Endothelial cell of umbilical vein (primary cell): ENCODE data around the gene SLC47A1. TPM values are rescaled to one million over a fixed set of nuclear protein-coding genes. Genes with fewer than 3 reads are reported as not detected.
"Not testable (repeated sequence)": the region's sequence is repeated elsewhere in the genome, so short reads cannot be mapped to it uniquely, and the experiment has no call there.

Source experiments
- BruUV-seq: library from RNA; stranded (reverse); fragments of 400-500 nt; replicated peaks from 2 replicates; lab custom pipeline; 2021; lab: Mats Ljungman, UMichigan
- CTCF ChIA-PET: fragments of 300-600, 350-600 bp; sonication (Branson Sonifier 250); formaldehyde crosslinking; loops from one replicate; lab custom pipeline; 2021; ENCODE audit warnings: antibody characterized with exemption, inconsistent platforms; lab: Charles Lee
- POLR2A ChIA-PET: fragments of 300-600, 350-600 bp; sonication (Branson Sonifier 250); formaldehyde crosslinking; loops from one replicate; lab custom pipeline; 2021; ENCODE audit warnings: antibody characterized with exemption, inconsistent platforms; lab: Charles Lee
- DNase-seq: peaks from one replicate; pipeline ENCODE4 v3.0.0-alpha.2; 2011; ENCODE audit warnings: low read depth, low spot score
- FAIRE-seq: peaks from 2 replicates; lab custom pipeline; 2011; peaks lifted over from hg19 to GRCh38; lab: Jason Lieb, UNC
- H2AFZ ChIP-seq: 2 replicates; pipeline ENCODE4 v1.6.0; 2012; ENCODE audit warnings: low read depth, low read length, control low read depth, inconsistent platforms
- H3K27ac ChIP-seq: 2 replicates; pipeline ENCODE4 v1.5.1; 2011; ENCODE audit warnings: low read depth, mild to moderate bottlenecking, control low read depth, low read length, moderate library complexity; ENCODE audit not compliant: insufficient read depth
- H3K27me3 ChIP-seq, 2 experiments: 2 replicates each; pipeline versions ENCODE4 v1.6.0 to v1.6.1; 2011; ENCODE audit warnings: low read length in 2 of 2, mixed read lengths in 1 of 2; ENCODE audit not compliant: control insufficient read depth in 2 of 2, insufficient read depth in 2 of 2
- H3K36me3 ChIP-seq, 2 experiments: 2 replicates in 1 of 2; 3 replicates in 1 of 2; pipeline ENCODE4 v1.5.1; 2011; ENCODE audit warnings: low read length in 2 of 2, mild to moderate bottlenecking in 1 of 2, moderate library complexity in 1 of 2; ENCODE audit not compliant: control insufficient read depth in 2 of 2, insufficient read depth in 2 of 2; ENCODE audit errors: extremely low read depth in 1 of 2
- H3K4me1 ChIP-seq: 3 replicates; pipeline ENCODE4 v1.5.1; 2011; ENCODE audit warnings: mild to moderate bottlenecking, low read length; ENCODE audit not compliant: control insufficient read depth, insufficient read depth; ENCODE audit errors: extremely low read depth
- H3K4me2 ChIP-seq: 2 replicates; pipeline ENCODE4 v1.6.1; 2011; ENCODE audit warnings: low read length, control low read depth, mixed read lengths; ENCODE audit not compliant: insufficient read depth
- H3K4me3 ChIP-seq, 3 experiments: fragments of 200-600 bp in 1 of 3; sonication (generic), shearing (Covaris generic) in 1 of 3; replicated peaks in 1 of 3; 2 replicates each; pipeline ENCODE4 v1.5.1; 2011 to 2016; ENCODE audit warnings: control low read depth in 3 of 3, low read length in 3 of 3, mild to moderate bottlenecking in 2 of 3, inconsistent platforms in 1 of 3, low read depth in 1 of 3, moderate library complexity in 1 of 3; ENCODE audit not compliant: insufficient read depth in 1 of 3
- H3K79me2 ChIP-seq: 2 replicates; pipeline ENCODE4 v1.6.0; 2012; ENCODE audit warnings: low read length, inconsistent platforms; ENCODE audit not compliant: control insufficient read depth, insufficient read depth
- H3K9ac ChIP-seq: replicated peaks from 2 replicates; pipeline ENCODE3; 2011; ENCODE audit warnings: low read length, control low read depth; ENCODE audit not compliant: insufficient read depth; ENCODE audit errors: extremely low read depth
- H3K9me1 ChIP-seq: replicated peaks from 3 replicates; pipeline ENCODE4 v1.6.0; 2011; ENCODE audit warnings: mild to moderate bottlenecking, low read length; ENCODE audit not compliant: control insufficient read depth, insufficient read depth; ENCODE audit errors: extremely low read depth
- H3K9me3 ChIP-seq: replicated peaks from 2 replicates; pipeline ENCODE4 v1.5.1; 2012; ENCODE audit warnings: low read length, inconsistent platforms; ENCODE audit not compliant: control insufficient read depth, insufficient read depth
- H4K20me1 ChIP-seq: replicated peaks from 2 replicates; pipeline ENCODE3; 2011; ENCODE audit warnings: mild to moderate bottlenecking, low read length; ENCODE audit not compliant: control insufficient read depth, insufficient read depth; ENCODE audit errors: extremely low read depth
- EZH2 ChIP-seq: IDR thresholded peaks from 2 replicates; pipeline ENCODE4 v1.6.1; 2012; ENCODE audit warnings: borderline replicate concordance, low read depth, mild to moderate bottlenecking, moderate library complexity, low read length, inconsistent platforms; ENCODE audit not compliant: severe bottlenecking
- FOS ChIP-seq: IDR thresholded peaks from 2 replicates; pipeline ENCODE4 v1.6.1; 2011; ENCODE audit warnings: mild to moderate bottlenecking, low read length, moderate library complexity, borderline replicate concordance; ENCODE audit not compliant: insufficient read depth
- GATA2 ChIP-seq: IDR thresholded peaks from 2 replicates; pipeline ENCODE4 v1.7.0; 2011; ENCODE audit warnings: low read depth, mild to moderate bottlenecking, moderate library complexity, mixed read lengths, low read length; ENCODE audit not compliant: insufficient read length, insufficient read depth
- MYC ChIP-seq: IDR thresholded peaks from one replicate; pipeline ENCODE4 v1.6.1; 2011; ENCODE audit warnings: mild to moderate bottlenecking, low read depth, low read length
- POLR2AphosphoS5 ChIP-seq: IDR thresholded peaks from 2 replicates; pipeline ENCODE4 v1.6.1; 2012; ENCODE audit warnings: low read depth, mild to moderate bottlenecking, control low read depth, low read length, moderate library complexity; ENCODE audit not compliant: insufficient read depth
- dilution Hi-C: fragments of 300-500 bp; cut with MboI; formaldehyde crosslinking; loops from one replicate; pipeline ENCODE4 v1.15.0; 2019; ENCODE audit warnings: low sequenced_read_pairs; ENCODE audit not compliant: extremely low pct_ligation_motif_present
- intact Hi-C: fragments of 100-400 bp; cut with micrococcal nuclease; formaldehyde crosslinking; loops from one replicate; pipeline ENCODE4 v1.10.0; 2022
- polyA plus RNA-seq, 4 experiments: library from polyadenylated mRNA; depleted of rRNA in 3 of 4; stranded (reverse) in 3 of 4; unstranded in 1 of 4; fragments of >200 nt; gene quantifications; 2 replicates each; pipeline versions ENCODE4 v1.2.1 to v1.2.3, GENCODE V29; 2011 to 2012; ENCODE audit warnings: missing spikeins in 1 of 4
- total RNA-seq: library from RNA; stranded (reverse); gene quantifications from 2 replicates; pipeline ENCODE4 v1.2.3, GENCODE V29; 2021
- TF ChIP-seq, protein P1 (sequence below), 2 donors: IDR thresholded peaks; 1 replicate in 1 of 2; 2 replicates in 1 of 2; pipeline ENCODE4 v1.5.1; 2011; ENCODE audit warnings: low read length in 2 of 2, mild to moderate bottlenecking in 2 of 2, moderate library complexity in 2 of 2, control low read depth in 1 of 2, inconsistent platforms in 1 of 2, low read depth in 1 of 2; ENCODE audit not compliant: insufficient read depth in 1 of 2; ENCODE audit errors: extremely low read depth in 1 of 2
- TF ChIP-seq, protein P2 (sequence below): IDR thresholded peaks from 2 replicates; pipeline ENCODE4 v1.6.1; 2011; ENCODE audit not compliant: insufficient read depth, insufficient read length

SLC47A1 gene
- total and polyA plus RNA-seq, 2 donors (not counting 3 experiments of a cell fraction or from before 2014, with no cell fraction given), result 3.3 to 6.9 TPM

DNA sequence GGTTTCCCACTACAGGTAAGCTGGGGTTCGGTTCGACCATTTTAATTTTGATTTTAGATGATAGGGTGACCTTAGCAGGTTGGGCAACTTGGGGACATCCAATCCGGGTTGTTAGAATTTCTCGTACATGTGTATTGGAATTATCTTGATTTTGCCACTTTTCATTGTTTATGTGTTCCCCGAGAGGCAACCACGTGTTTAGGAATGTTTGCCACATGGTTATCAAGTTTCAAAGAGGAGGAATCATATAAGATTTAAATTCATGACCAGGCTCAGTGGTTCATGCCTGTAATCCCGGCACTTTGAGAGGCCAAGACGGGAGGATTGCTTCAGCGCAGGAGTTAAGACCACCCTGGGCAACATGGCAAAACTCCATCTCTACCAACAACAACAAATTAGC, 10.0 kb upstream of the SLC47A1 start:
- H2AFZ ChIP-seq, result no peak overlapping the region
- H3K79me2 ChIP-seq, result no peaks in the 10 kb centered on the region
- H3K9me3 ChIP-seq, result no peaks in the 10 kb centered on the region
- H3K9me1 ChIP-seq, result no peaks in the 10 kb centered on the region
- no peak overlapping the region for H3K9ac ChIP-seq
- H3K27me3 ChIP-seq, result peaks cover 0 to 1% of the 10 kb centered on the region in 2 experiments
- no peaks in the 10 kb centered on the region for H4K20me1 ChIP-seq
- POLR2A ChIA-PET, result no interaction called here
- H3K4me3 ChIP-seq, result no peak overlapping the region
- H3K36me3 ChIP-seq, result no peaks in the 10 kb centered on the region
- DNase-seq (no peak), FAIRE-seq (no peak)
- no peaks in the 10 kb centered on the region for H3K4me1 ChIP-seq
- TF ChIP-seq GATA2 (no peak), POLR2AphosphoS5 (no peak), MYC (no peak), EZH2 (no peak), FOS (no peak)
- TF ChIP-seq, protein P1, sequence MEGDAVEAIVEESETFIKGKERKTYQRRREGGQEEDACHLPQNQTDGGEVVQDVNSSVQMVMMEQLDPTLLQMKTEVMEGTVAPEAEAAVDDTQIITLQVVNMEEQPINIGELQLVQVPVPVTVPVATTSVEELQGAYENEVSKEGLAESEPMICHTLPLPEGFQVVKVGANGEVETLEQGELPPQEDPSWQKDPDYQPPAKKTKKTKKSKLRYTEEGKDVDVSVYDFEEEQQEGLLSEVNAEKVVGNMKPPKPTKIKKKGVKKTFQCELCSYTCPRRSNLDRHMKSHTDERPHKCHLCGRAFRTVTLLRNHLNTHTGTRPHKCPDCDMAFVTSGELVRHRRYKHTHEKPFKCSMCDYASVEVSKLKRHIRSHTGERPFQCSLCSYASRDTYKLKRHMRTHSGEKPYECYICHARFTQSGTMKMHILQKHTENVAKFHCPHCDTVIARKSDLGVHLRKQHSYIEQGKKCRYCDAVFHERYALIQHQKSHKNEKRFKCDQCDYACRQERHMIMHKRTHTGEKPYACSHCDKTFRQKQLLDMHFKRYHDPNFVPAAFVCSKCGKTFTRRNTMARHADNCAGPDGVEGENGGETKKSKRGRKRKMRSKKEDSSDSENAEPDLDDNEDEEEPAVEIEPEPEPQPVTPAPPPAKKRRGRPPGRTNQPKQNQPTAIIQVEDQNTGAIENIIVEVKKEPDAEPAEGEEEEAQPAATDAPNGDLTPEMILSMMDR (IDR thresholded peaks at IDR 0.05; ENCODE audit: extremely low read depth in 1 of 2, insufficient read depth in 1 of 2, low read depth in 1 of 2, low read length in 2 of 2), result no peak
- TF ChIP-seq, protein P2, sequence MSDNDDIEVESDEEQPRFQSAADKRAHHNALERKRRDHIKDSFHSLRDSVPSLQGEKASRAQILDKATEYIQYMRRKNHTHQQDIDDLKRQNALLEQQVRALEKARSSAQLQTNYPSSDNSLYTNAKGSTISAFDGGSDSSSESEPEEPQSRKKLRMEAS, result no peak
- dilution Hi-C loops (no loop called here), intact Hi-C loops (no loop called here)
- no peak overlapping the region for H3K27ac ChIP-seq
- no peak overlapping the region for H3K4me2 ChIP-seq
- CTCF ChIA-PET, result interaction anchor here (0.9 kb wide), 1 partner anchor 10 kb away, joined by 3 read pairs; no protein-coding TSS in a partner anchor
- no TSS peak for BruUV-seq

DNA sequence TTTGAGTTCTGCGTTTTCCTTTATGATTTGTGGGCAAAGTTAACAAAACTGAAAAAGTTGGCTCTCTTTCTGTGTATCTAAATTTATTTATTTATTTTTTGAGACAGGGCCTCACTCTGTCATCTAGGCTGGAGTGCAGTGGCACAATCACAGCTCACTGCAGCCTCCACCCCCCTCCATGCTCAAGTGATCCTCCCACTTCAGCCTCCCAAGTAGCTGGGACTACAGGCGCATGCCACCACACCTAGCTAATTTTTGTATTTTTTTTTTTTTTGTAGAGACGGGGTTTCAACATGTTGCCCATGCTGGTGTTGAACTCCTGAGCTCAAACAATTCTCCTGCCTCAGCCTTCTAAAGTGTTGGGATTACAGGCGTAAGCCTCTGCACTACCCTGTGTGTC, 6.7 kb upstream of the SLC47A1 start:
- H3K9ac ChIP-seq, H3K9me3 ChIP-seq, H3K4me1 ChIP-seq, H3K27me3 ChIP-seq, H4K20me1 ChIP-seq, BruUV-seq, intact Hi-C loops, POLR2A ChIA-PET, H3K27ac ChIP-seq, dilution Hi-C loops, H2AFZ ChIP-seq, H3K9me1 ChIP-seq, H3K79me2 ChIP-seq, H3K4me3 ChIP-seq, FAIRE-seq, H3K36me3 ChIP-seq, H3K4me2 ChIP-seq, DNase-seq: not testable (repeated sequence)
- CTCF ChIA-PET, result interaction anchor here (1.3 kb wide), 1 partner anchor 164 kb away, joined by 6 read pairs; the partner anchor contains the start of gene B9D1
